Endodermal cell (in vitro differentiated cells): ENCODE results near the gene SND1. TPM values are rescaled to one million over a fixed set of nuclear protein-coding genes. Genes with fewer than 3 reads are reported as not detected.

Experiments used
- DNase-seq: peaks from one replicate; pipeline ENCODE4 v3.0.0-alpha.2; 2017
- H3K27ac ChIP-seq: 2 replicates; pipeline ENCODE4 v1.5.1; 2013; ENCODE audit warnings: mild to moderate bottlenecking, low read depth, low read length, moderate library complexity
- H3K27me3 ChIP-seq: 2 replicates; pipeline ENCODE4 v1.6.1; 2013; ENCODE audit warnings: mild to moderate bottlenecking, low read length, moderate library complexity; ENCODE audit not compliant: insufficient read depth, control insufficient read depth, poor library complexity, severe bottlenecking
- H3K36me3 ChIP-seq: 2 replicates; pipeline ENCODE4 v1.7.0; 2013; ENCODE audit warnings: mild to moderate bottlenecking, low read length, moderate library complexity; ENCODE audit not compliant: control insufficient read depth, insufficient read depth
- H3K4me1 ChIP-seq: one replicate; pipeline ENCODE4 v1.7.0; 2013; ENCODE audit warnings: low read length; ENCODE audit not compliant: control insufficient read depth, insufficient read depth
- H3K4me3 ChIP-seq: 2 replicates; pipeline ENCODE4 v1.5.1; 2013; ENCODE audit warnings: mild to moderate bottlenecking, low read length, moderate library complexity
- H3K9ac ChIP-seq: 2 replicates; pipeline ENCODE4 v1.6.1; 2013; ENCODE audit warnings: mild to moderate bottlenecking, low read length, moderate library complexity; ENCODE audit not compliant: poor library complexity, severe bottlenecking; ENCODE audit errors: extremely low read depth
- H3K9me3 ChIP-seq: 2 replicates; pipeline ENCODE4 v1.6.1; 2013; ENCODE audit warnings: mild to moderate bottlenecking, low read length, moderate library complexity; ENCODE audit not compliant: control insufficient read depth
- H3K27ac Mint-ChIP-seq: 2 replicates; pipeline ENCODE4 v1.8.0; 2020; ENCODE audit warnings: mixed read lengths
- H3K27me3 Mint-ChIP-seq: 2 replicates; pipeline ENCODE4 v1.8.0; 2021; ENCODE audit warnings: mild to moderate bottlenecking, mixed read lengths; ENCODE audit not compliant: insufficient read depth
- H3K36me3 Mint-ChIP-seq: 2 replicates; pipeline ENCODE4 v1.8.0; 2020; ENCODE audit warnings: low read depth, mixed read lengths
- H3K4me1 Mint-ChIP-seq: 2 replicates; pipeline ENCODE4 v1.8.0; 2020; ENCODE audit warnings: mixed read lengths
- H3K4me3 Mint-ChIP-seq: 2 replicates; pipeline ENCODE4 v1.8.0; 2020; ENCODE audit warnings: mild to moderate bottlenecking, moderate library complexity, mixed read lengths
- H3K9me3 Mint-ChIP-seq: 2 replicates; pipeline ENCODE4 v1.8.0; 2020; ENCODE audit warnings: mild to moderate bottlenecking, mixed read lengths
- CTCF ChIP-seq: fragments of 200-600 bp; sonication (generic); conservative IDR thresholded peaks from 2 replicates; pipeline ENCODE4 v1.5.0; 2021; ENCODE audit warnings: antibody characterized with exemption, mild to moderate bottlenecking
- WGBS, 2 experiments: methylation state at CpG; one replicate each; pipeline versions ENCODE4 v1.1.5 to v1.1.7; 2013; ENCODE audit warnings: missing lambda C conversion rate in 2 of 2, mixed read lengths in 1 of 2; ENCODE audit not compliant: insufficient coverage in 1 of 2, insufficient read length in 1 of 2; 5-methylcytosine and 5-hydroxymethylcytosine counted together
- total RNA-seq, 2 donors: library from RNA; stranded (reverse); fragmentation: NEBNext Ultra II Directional in 1 of 2; extraction: Animal tissue kit (Norgen Biotek cat#: 25700) in 1 of 2; gene quantifications; 2 replicates in 1 of 2; 3 replicates in 1 of 2; pipeline ENCODE4 v1.2.1, GENCODE V29; 2021

Gene SND1
- total RNA-seq, 2 donors from 2014 or later: 240 to 267 TPM

GRCh38 chr7:127865466-127865865 is 213.5 kb downstream of the SND1 start:
- no peak for DNase-seq
- H3K36me3 Mint-ChIP-seq: peaks cover 3% of the 10 kb centered on the region
- H3K4me1 ChIP-seq: no peaks in the 10 kb centered on the region
- H3K4me3 ChIP-seq: no peak overlapping the region
- H3K36me3 ChIP-seq: peaks cover 21% of the 10 kb centered on the region
- WGBS, 2 experiments: 78% methylated on average over 1 of the region's 1 CpG; no CpG with 5 or more reads in 1 of the 2 experiments
- H3K9me3 Mint-ChIP-seq: no peaks in the 10 kb centered on the region
- peaks cover 16% of the 10 kb centered on the region for H3K4me1 Mint-ChIP-seq
- H3K4me3 Mint-ChIP-seq: no peak overlapping the region
- TF ChIP-seq CTCF: no peak
- no peak overlapping the region for H3K27ac Mint-ChIP-seq
- no peaks in the 10 kb centered on the region for H3K27me3 Mint-ChIP-seq
- no peaks in the 10 kb centered on the region for H3K27me3 ChIP-seq
- H3K9ac ChIP-seq: no peak overlapping the region
- H3K27ac ChIP-seq: no peak overlapping the region
- no peaks in the 10 kb centered on the region for H3K9me3 ChIP-seq

- WGBS, 2 experiments: 97% methylated on average over 4 to 6 of the region's 6 CpGs
- H3K9me3 ChIP-seq: no peaks in the 10 kb centered on the region
- TF ChIP-seq CTCF: no peak
- Mint-ChIP-seq H3K27me3 (no peaks in the 10 kb centered on the region), H3K9me3 (no peaks in the 10 kb centered on the region), H3K4me3 (no peak overlapping the region), H3K36me3 (no peaks in the 10 kb centered on the region), H3K4me1 (peaks cover 16% of the 10 kb centered on the region), H3K27ac (no peak overlapping the region)
- no peaks in the 10 kb centered on the region for H3K27me3 ChIP-seq
- H3K36me3 ChIP-seq: peaks cover 22% of the 10 kb centered on the region
- H3K9ac ChIP-seq: no peak overlapping the region
- H3K4me3 ChIP-seq: no peak overlapping the region
- no peak for DNase-seq
- H3K27ac ChIP-seq: no peak overlapping the region
- no peaks in the 10 kb centered on the region for H3K4me1 ChIP-seq
These were observed 218.4 kb downstream of the SND1 start for GRCh38 chr7:127870231-127870907.

GRCh38 chr7:127871226-127871625 is 219.2 kb downstream of the SND1 start:
- H3K36me3 Mint-ChIP-seq: no peaks in the 10 kb centered on the region
- WGBS, 2 experiments: 99% methylated on average over 3 of the region's 3 CpGs; no CpG with 5 or more reads in 1 of the 2 experiments
- peaks cover 15% of the 10 kb centered on the region for H3K4me1 Mint-ChIP-seq

More at GRCh38 chr7:127871226-127871625, 219.2 kb downstream of the SND1 start:
- H3K4me3 ChIP-seq: no peak overlapping the region
- no peaks in the 10 kb centered on the region for H3K4me1 ChIP-seq
- H3K27ac ChIP-seq: no peak overlapping the region
- H3K9me3 ChIP-seq: no peaks in the 10 kb centered on the region
- no peak for TF ChIP-seq CTCF
- no peak overlapping the region for H3K9ac ChIP-seq
- Mint-ChIP-seq H3K27ac (no peak overlapping the region), H3K4me3 (no peak overlapping the region), H3K27me3 (no peaks in the 10 kb centered on the region), H3K9me3 (no peaks in the 10 kb centered on the region)
- no peak for DNase-seq
- peaks cover 17% of the 10 kb centered on the region for H3K36me3 ChIP-seq
- H3K27me3 ChIP-seq: no peaks in the 10 kb centered on the region
